Neural cell (in vitro differentiated cells): ENCODE data around the gene TAL1.

Source experiments
- CTCF ChIP-seq: fragments of 450-650 bp; IDR thresholded peaks from 2 replicates; pipeline ENCODE4 v1.5.1; 2014; ENCODE audit warnings: antibody characterized with exemption, mild to moderate bottlenecking, moderate library complexity; ENCODE audit not compliant: poor library complexity, severe bottlenecking
- EP300 ChIP-seq: fragments of 450-650 bp; conservative IDR thresholded peaks from 2 replicates; pipeline ENCODE4 v1.6.1; 2014; ENCODE audit warnings: antibody characterized with exemption, mild to moderate bottlenecking, moderate library complexity; ENCODE audit not compliant: poor library complexity, severe bottlenecking

- TF ChIP-seq CTCF, result no peak
- TF ChIP-seq EP300, result no peak
Observed at GRCh38 chr1:47257224-47257623, 25.2 kb upstream of the TAL1 start.
